Left ventricle myocardium inferior (tissue), 1 donor: ENCODE measurements around the gene LKAAEAR1. TPM values are rescaled to one million over a fixed set of nuclear protein-coding genes. Genes with fewer than 3 reads are reported as not detected.

ENCODE experiments used
- DNase-seq: peaks from one replicate; pipeline ENCODE4 v3.0.0-alpha.2; 2020
- H3K27ac ChIP-seq: fragments of 200-600 bp; replicated peaks from 2 replicates; pipeline ENCODE4 v1.8.0; 2021
- H3K27me3 ChIP-seq: fragments of 200-600 bp; 2 replicates; pipeline ENCODE4 v1.8.0; 2021; ENCODE audit warnings: low read depth
- H3K36me3 ChIP-seq: fragments of 200-600 bp; 2 replicates; pipeline ENCODE4 v1.8.0; 2021
- H3K4me1 ChIP-seq: fragments of 200-600 bp; 2 replicates; pipeline ENCODE4 v1.8.0; 2021
- H3K4me3 ChIP-seq: fragments of 200-600 bp; 2 replicates; pipeline ENCODE4 v1.8.0; 2021; ENCODE audit warnings: mild to moderate bottlenecking, moderate library complexity
- H3K9me3 ChIP-seq: fragments of 200-600 bp; replicated peaks from 2 replicates; pipeline ENCODE4 v1.8.0; 2021
- intact Hi-C: fragments of 100-400 bp; cut with micrococcal nuclease; formaldehyde crosslinking; loops from one replicate; pipeline ENCODE4 v1.11.0; 2022
- total RNA-seq: library from RNA; stranded (reverse); fragmentation: NEBNext Ultra II Directional; extraction: Animal tissue kit (Norgen Biotek cat#: 25700); gene quantifications from one replicate; pipeline ENCODE4 v1.2.1, GENCODE V29; 2021
- TF ChIP-seq, protein P1 (sequence below): fragments of 200-600 bp; IDR thresholded peaks from 2 replicates; pipeline ENCODE4 v1.8.0; 2021; ENCODE audit warnings: antibody characterized with exemption, mild to moderate bottlenecking, borderline replicate concordance
- donor health status: DM: no; HTN: yes; CAD: no; lungs with severe emphysema.

LKAAEAR1 gene
- total RNA-seq, 1 donor from 2014 or later, result not detected

DNA sequence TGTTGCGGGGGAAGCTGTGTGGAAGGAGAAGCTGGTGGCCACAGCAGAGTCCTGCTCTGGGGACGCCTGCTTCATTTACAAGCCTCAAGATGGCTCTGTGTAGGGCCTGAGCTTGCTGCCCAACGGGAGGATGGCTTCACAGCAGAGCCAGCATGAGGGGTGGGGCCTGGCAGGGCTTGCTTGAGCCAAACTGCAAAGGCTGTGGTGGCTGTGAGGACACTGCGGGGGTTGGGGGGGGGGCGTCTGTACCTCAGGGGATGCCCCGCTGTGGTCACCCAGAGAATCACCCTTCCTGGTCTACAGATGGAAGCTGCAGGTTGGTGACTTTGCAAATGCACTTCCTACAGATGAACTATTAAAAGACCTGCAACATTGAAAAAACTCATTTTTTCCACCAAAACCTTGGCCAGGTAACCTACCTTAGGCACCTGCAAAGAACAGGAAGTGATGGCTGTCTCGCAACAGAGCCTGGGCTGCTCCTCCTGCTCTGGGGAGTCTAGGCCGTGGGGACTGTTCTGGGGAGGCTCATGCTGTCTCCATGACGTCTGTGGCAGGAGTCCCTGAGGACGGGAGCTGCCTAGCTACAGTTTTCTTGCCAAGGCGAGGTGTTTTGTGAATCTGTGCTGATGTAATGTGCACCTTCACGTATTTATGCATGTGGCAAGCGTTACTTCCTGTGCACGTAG is 15.8 kb upstream of the LKAAEAR1 start:
- H3K27ac ChIP-seq, result no peak overlapping the region
- H3K4me1 ChIP-seq, result peaks cover 14% of the 10 kb centered on the region
- H3K36me3 ChIP-seq, result no peaks in the 10 kb centered on the region
- intact Hi-C loops, result no loop called here
- peaks cover 84% of the 10 kb centered on the region for H3K27me3 ChIP-seq
- no peak for DNase-seq
- H3K9me3 ChIP-seq, result no peaks in the 10 kb centered on the region
- no peak overlapping the region for H3K4me3 ChIP-seq
- TF ChIP-seq, protein P1, sequence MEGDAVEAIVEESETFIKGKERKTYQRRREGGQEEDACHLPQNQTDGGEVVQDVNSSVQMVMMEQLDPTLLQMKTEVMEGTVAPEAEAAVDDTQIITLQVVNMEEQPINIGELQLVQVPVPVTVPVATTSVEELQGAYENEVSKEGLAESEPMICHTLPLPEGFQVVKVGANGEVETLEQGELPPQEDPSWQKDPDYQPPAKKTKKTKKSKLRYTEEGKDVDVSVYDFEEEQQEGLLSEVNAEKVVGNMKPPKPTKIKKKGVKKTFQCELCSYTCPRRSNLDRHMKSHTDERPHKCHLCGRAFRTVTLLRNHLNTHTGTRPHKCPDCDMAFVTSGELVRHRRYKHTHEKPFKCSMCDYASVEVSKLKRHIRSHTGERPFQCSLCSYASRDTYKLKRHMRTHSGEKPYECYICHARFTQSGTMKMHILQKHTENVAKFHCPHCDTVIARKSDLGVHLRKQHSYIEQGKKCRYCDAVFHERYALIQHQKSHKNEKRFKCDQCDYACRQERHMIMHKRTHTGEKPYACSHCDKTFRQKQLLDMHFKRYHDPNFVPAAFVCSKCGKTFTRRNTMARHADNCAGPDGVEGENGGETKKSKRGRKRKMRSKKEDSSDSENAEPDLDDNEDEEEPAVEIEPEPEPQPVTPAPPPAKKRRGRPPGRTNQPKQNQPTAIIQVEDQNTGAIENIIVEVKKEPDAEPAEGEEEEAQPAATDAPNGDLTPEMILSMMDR, result no peak

DNA sequence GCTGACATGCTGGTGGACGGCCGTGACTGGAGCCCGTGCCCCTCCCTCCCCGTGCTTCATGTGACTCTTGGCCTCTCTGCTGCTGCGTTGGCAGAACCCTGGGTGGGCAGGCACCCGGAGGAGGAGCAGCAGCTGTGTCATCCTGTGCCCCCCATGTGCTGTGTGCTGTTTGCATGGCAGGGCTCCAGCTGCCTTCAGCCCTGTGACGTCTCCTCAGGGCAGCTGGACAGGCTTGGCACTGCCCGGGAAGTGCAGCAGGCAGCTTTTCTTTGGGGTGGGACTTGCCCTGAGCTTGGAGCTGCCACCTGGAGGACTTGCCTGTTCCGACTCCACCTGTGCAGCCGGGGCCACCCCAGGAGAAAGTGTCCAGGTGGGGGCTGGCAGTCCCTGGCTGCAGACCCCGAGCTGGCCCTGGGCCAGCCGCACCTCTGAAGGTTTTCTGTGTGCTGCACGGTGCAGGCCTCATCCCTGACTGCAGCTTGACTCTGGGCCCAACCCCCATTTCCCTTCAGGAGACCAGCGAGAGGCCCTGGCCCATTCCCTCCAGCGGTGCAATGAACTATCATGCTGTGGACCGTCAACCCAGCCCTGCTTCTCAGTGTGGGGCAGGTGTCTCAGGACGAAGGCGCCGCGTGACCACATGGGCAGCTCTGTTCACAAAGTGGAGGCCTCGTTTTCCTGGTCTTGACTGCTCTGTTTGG is 15.0 kb upstream of the LKAAEAR1 start:
- TF ChIP-seq, protein P1, result no peak
- H3K9me3 ChIP-seq, result no peaks in the 10 kb centered on the region
- H3K27ac ChIP-seq, result no peak overlapping the region
- no peak for DNase-seq
- peaks cover 14% of the 10 kb centered on the region for H3K4me1 ChIP-seq
- no peak overlapping the region for H3K4me3 ChIP-seq
- no peaks in the 10 kb centered on the region for H3K36me3 ChIP-seq
- peaks cover 79% of the 10 kb centered on the region for H3K27me3 ChIP-seq
- intact Hi-C loops, result no loop called here

DNA sequence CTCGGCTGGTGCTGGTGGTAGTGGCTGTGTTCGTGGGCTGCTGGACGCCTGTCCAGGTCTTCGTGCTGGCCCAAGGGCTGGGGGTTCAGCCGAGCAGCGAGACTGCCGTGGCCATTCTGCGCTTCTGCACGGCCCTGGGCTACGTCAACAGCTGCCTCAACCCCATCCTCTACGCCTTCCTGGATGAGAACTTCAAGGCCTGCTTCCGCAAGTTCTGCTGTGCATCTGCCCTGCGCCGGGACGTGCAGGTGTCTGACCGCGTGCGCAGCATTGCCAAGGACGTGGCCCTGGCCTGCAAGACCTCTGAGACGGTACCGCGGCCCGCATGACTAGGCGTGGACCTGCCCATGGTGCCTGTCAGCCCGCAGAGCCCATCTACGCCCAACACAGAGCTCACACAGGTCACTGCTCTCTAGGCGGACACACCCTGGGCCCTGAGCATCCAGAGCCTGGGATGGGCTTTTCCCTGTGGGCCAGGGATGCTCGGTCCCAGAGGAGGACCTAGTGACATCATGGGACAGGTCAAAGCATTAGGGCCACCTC is 14.3 kb upstream of the LKAAEAR1 start:
- Histone ChIP-seq H3K4me1 (peaks cover 14% of the 10 kb centered on the region), H3K9me3 (no peaks in the 10 kb centered on the region), H3K27me3 (peaks cover 72% of the 10 kb centered on the region), H3K4me3 (no peak overlapping the region), H3K36me3 (no peaks in the 10 kb centered on the region), H3K27ac (no peak overlapping the region)
- DNase-seq, result no peak
- TF ChIP-seq, protein P1, result no peak
- intact Hi-C loops, result no loop called here

DNA sequence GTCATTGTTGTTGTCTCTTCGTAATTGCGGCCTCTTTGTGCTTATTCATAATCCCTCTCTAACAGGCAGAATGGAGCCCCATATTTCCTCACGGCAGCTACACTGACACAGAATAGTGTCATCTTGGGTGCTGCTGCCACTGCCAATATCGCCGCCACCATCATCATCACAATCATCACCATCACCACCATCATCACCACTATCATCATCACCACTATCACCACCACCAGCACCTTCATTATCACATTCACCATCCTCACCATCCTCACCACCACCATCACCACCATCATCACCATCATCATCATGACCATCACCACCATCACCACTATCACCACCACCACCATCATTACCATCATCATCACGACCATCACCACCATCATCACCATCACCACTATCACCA is 12.3 kb upstream of the LKAAEAR1 start:
- no peaks in the 10 kb centered on the region for H3K9me3 ChIP-seq
- H3K27ac ChIP-seq, result no peak overlapping the region
- intact Hi-C loops, result no loop called here
- TF ChIP-seq, protein P1, result no peak
- H3K27me3 ChIP-seq, result peaks cover 59% of the 10 kb centered on the region
- H3K4me3 ChIP-seq, result no peak overlapping the region
- no peaks in the 10 kb centered on the region for H3K36me3 ChIP-seq
- DNase-seq, result no peak
- H3K4me1 ChIP-seq, result peaks cover under 1% of the 10 kb centered on the region

DNA sequence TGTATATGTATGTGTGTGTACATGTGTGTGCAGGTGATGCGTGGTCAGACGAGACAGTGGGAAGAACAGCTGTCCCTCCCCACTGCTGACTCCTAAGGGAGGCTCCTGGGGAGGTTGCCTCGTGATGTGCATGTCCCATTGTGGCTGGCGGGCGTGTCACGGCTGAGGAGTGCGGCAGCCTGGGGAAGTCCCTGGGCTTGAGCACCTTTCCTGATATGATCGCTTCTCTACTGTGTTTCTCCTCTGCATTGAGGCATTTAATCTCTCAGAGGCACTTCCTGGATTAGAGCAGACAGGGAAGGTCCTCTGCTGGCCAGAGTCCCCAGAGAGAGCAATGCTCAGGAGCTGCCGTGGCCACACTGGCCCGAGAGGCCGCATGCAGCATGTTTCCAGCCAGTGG is 11.7 kb upstream of the LKAAEAR1 start:
- intact Hi-C loops, result no loop called here
- no peak overlapping the region for H3K4me3 ChIP-seq
- TF ChIP-seq, protein P1, result no peak
- DNase-seq, result no peak
- H3K27me3 ChIP-seq, result peaks cover 53% of the 10 kb centered on the region
- H3K36me3 ChIP-seq, result no peaks in the 10 kb centered on the region
- H3K27ac ChIP-seq, result no peak overlapping the region
- H3K4me1 ChIP-seq, result no peaks in the 10 kb centered on the region
- no peaks in the 10 kb centered on the region for H3K9me3 ChIP-seq
